DOHH2 (cell line): ENCODE data around the gene LRRC8E.
"Not testable (repeated sequence)": the region's sequence is repeated elsewhere in the genome, so short reads cannot be mapped to it uniquely, and the experiment has no call there.

Experiments
- H3F3A ChIP-seq: fragments of 200-600 bp; sonication (generic), shearing (Covaris generic); 2 replicates; pipeline ENCODE4 v1.6.0; 2016; ENCODE audit warnings: antibody characterized with exemption, mild to moderate bottlenecking; ENCODE audit not compliant: control insufficient read depth, insufficient read depth
- H3K27ac ChIP-seq: fragments of 200-600 bp; sonication (generic); 2 replicates; pipeline ENCODE4 v1.5.1; 2014; ENCODE audit warnings: low read depth, mild to moderate bottlenecking, low read length, moderate library complexity
- H3K27me3 ChIP-seq: fragments of 200-600 bp; sonication (generic); 2 replicates; pipeline ENCODE4 v1.6.1; 2014; ENCODE audit warnings: mild to moderate bottlenecking, low read length, mixed read lengths; ENCODE audit not compliant: control insufficient read depth
- H3K36me3 ChIP-seq: fragments of 200-600 bp; sonication (generic); 2 replicates; pipeline ENCODE4 v1.6.1; 2014; ENCODE audit warnings: mild to moderate bottlenecking, low read length, moderate library complexity, mixed read lengths; ENCODE audit not compliant: control insufficient read depth
- H3K4me1 ChIP-seq: fragments of 200-600 bp; sonication (generic); 2 replicates; pipeline ENCODE4 v1.6.1; 2014; ENCODE audit warnings: mild to moderate bottlenecking, low read length, mixed read lengths; ENCODE audit not compliant: control insufficient read depth
- H3K4me2 ChIP-seq: fragments of 200-600 bp; sonication (generic); 2 replicates; pipeline ENCODE4 v1.6.0; 2014; ENCODE audit warnings: mild to moderate bottlenecking, low read length, moderate library complexity
- H3K4me3 ChIP-seq: fragments of 200-600 bp; sonication (generic); 2 replicates; pipeline ENCODE4 v1.5.1; 2014; ENCODE audit warnings: mild to moderate bottlenecking, low read length, mixed read lengths
- H3K79me2 ChIP-seq: fragments of 200-600 bp; sonication (generic); 2 replicates; pipeline ENCODE4 v1.6.1; 2014; ENCODE audit warnings: mild to moderate bottlenecking, low read length, mixed read lengths; ENCODE audit not compliant: control insufficient read depth
- H3K9me2 ChIP-seq: fragments of 200-600 bp; sonication (generic); replicated peaks from 2 replicates; pipeline ENCODE4 v1.6.1; 2014; ENCODE audit warnings: mild to moderate bottlenecking, low read length, mixed read lengths; ENCODE audit not compliant: control insufficient read depth
- H3K9me3 ChIP-seq: fragments of 200-600 bp; sonication (generic); 2 replicates; pipeline ENCODE4 v1.6.1; 2014; ENCODE audit warnings: antibody characterized with exemption, low read length, mixed read lengths; ENCODE audit not compliant: control insufficient read depth, insufficient read depth
- H4K20me1 ChIP-seq: fragments of 200-600 bp; sonication (generic); 2 replicates; pipeline ENCODE4 v1.6.0; 2014; ENCODE audit warnings: low read depth, mild to moderate bottlenecking, antibody characterized with exemption, low read length, moderate library complexity; ENCODE audit not compliant: control insufficient read depth, insufficient read depth
- CTCF ChIP-seq: fragments of 200-600 bp; sonication (generic); IDR thresholded peaks from one replicate; pipeline ENCODE4 v1.5.1; 2014; ENCODE audit warnings: antibody characterized with exemption, mild to moderate bottlenecking, low read depth, low read length; ENCODE audit not compliant: poor library complexity, severe bottlenecking
- EZH2phosphoT487 ChIP-seq: fragments of 200-600 bp; sonication (generic); IDR thresholded peaks from 2 replicates; pipeline ENCODE4 v1.6.1; 2017; ENCODE audit warnings: borderline replicate concordance, mild to moderate bottlenecking, antibody characterized with exemption, low read length, moderate library complexity, mixed read lengths

The LRRC8E gene

GRCh38 chr19:7885818-7886217 is 2.5 kb upstream of the LRRC8E start:
- Histone ChIP-seq H3F3A (no peaks in the 10 kb centered on the region), H3K79me2 (no peaks in the 10 kb centered on the region), H3K36me3 (no peaks in the 10 kb centered on the region), H3K27ac (no peak overlapping the region), H4K20me1 (no peaks in the 10 kb centered on the region), H3K27me3 (peaks cover 13% of the 10 kb centered on the region), H3K9me3 (no peaks in the 10 kb centered on the region), H3K4me2 (no peak overlapping the region), H3K4me3 (no peak overlapping the region), H3K4me1 (no peaks in the 10 kb centered on the region), H3K9me2 (no peaks in the 10 kb centered on the region)
- TF ChIP-seq EZH2phosphoT487 (no peak), CTCF (no peak)

- H3K79me2 ChIP-seq: no peaks in the 10 kb centered on the region
- no peaks in the 10 kb centered on the region for H3K9me2 ChIP-seq
- H3K4me1 ChIP-seq: no peaks in the 10 kb centered on the region
- H3K4me2 ChIP-seq: no peak overlapping the region
- H3K9me3 ChIP-seq: no peaks in the 10 kb centered on the region
- peaks cover 13% of the 10 kb centered on the region for H3K27me3 ChIP-seq
- H3K36me3 ChIP-seq: no peaks in the 10 kb centered on the region
- no peaks in the 10 kb centered on the region for H4K20me1 ChIP-seq
- no peak overlapping the region for H3K4me3 ChIP-seq
- H3F3A ChIP-seq: no peaks in the 10 kb centered on the region
- no peak overlapping the region for H3K27ac ChIP-seq
- TF ChIP-seq EZH2phosphoT487: no peak
- TF ChIP-seq CTCF: no peak
These were observed 734 bp upstream of the LRRC8E start for GRCh38 chr19:7887408-7888144.

- no peak overlapping the region for H3K27ac ChIP-seq
- no peaks in the 10 kb centered on the region for H3F3A ChIP-seq
- H3K4me3 ChIP-seq: no peak overlapping the region
- no peak for TF ChIP-seq CTCF
- TF ChIP-seq EZH2phosphoT487: no peak
- H3K4me2 ChIP-seq: no peak overlapping the region
- H3K9me2 ChIP-seq: no peaks in the 10 kb centered on the region
- no peaks in the 10 kb centered on the region for H3K79me2 ChIP-seq
- peaks cover 13% of the 10 kb centered on the region for H3K27me3 ChIP-seq
- H3K36me3 ChIP-seq: no peaks in the 10 kb centered on the region
- H3K9me3 ChIP-seq: no peaks in the 10 kb centered on the region
- no peaks in the 10 kb centered on the region for H4K20me1 ChIP-seq
- H3K4me1 ChIP-seq: no peaks in the 10 kb centered on the region
These were observed 512 bp downstream of the LRRC8E start for GRCh38 chr19:7888826-7889217.

DNA sequence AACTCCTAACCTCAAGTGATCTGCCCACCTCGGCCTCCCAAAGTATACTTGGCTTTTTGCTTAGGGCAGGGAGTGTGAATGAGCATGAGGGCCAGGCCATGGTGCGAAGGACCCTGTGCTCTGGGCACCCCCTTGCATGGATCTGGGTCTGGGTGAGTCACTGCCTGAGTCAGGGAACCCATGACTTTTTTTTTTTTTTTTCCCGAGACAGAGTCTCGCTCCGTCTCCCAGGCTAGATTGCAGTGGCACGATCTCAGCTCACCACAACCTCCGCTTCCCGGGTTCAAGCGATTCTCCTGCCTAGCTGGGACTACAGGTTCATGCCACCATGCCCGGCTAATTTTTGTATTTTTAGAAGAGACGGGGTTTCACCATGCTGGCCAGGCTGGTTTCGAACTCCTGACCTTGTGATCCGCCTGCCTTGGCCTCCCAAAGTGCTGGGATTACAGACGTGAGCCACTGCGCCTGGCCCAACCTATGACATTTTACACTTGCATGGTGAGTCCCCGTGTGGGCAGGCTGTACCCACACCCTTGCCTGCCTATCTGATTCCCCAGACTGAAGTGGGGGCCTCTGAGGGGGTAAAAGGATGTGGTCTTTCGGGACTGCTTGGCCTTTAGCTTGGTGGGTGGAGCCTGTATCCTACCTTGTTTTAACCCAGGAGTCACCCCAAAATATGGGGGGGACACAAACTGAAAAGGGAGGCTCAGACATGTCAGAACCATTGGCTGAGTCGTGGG is 5.2 kb downstream of the LRRC8E start:
- H3K4me2 ChIP-seq, H3K36me3 ChIP-seq, H3K4me1 ChIP-seq, H3K9me3 ChIP-seq, H3K9me2 ChIP-seq, H3K79me2 ChIP-seq, H3K4me3 ChIP-seq, H4K20me1 ChIP-seq, H3F3A ChIP-seq, H3K27me3 ChIP-seq, H3K27ac ChIP-seq: not testable (repeated sequence)
